AG10803 (cell line): ENCODE measurements around the gene ABCD1.

ENCODE experiments used
- DNase-seq: peaks from one replicate; pipeline ENCODE4 v3.0.0; 2010; ENCODE audit warnings: low read depth
- H3K4me3 ChIP-seq: 2 replicates; pipeline ENCODE4 v1.5.1; 2011; ENCODE audit warnings: mild to moderate bottlenecking, low read length, control low read depth
- CTCF ChIP-seq: conservative IDR thresholded peaks from 2 replicates; pipeline ENCODE4 v1.5.1; 2011; ENCODE audit warnings: mild to moderate bottlenecking, low read length, control low read depth, inconsistent platforms

ABCD1 gene

DNA sequence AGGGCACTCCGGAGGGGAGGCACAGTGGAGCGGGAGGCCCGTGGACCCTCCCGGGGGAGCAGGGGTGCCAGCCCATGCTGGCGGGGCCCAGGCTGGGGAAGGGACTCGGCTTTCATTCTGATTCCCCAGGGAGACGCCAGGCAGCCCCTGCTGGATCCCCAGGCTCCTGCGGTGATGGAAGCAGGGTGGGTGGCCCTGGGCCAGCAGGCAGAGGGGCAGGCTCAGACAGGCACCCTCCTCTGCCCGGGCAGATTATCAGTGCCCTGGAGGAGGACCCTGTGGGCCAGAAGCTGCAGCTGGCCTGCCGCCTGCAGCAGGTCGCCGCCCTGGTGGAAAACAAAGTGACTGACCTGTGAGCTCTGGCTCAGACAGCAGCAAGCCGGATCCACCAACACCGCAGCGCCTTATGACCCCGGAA lies 54.0 kb downstream of the ABCD1 start:
- DNase-seq: no peak
- no peak overlapping the region for H3K4me3 ChIP-seq
- TF ChIP-seq CTCF: 0 out of 2 replicates have a peak, but pooled peaks have one; percentile 4

GRCh38 chrX:153779891-153780677 lies 55.4 kb downstream of the ABCD1 start:
- DNase-seq: no peak

DNA sequence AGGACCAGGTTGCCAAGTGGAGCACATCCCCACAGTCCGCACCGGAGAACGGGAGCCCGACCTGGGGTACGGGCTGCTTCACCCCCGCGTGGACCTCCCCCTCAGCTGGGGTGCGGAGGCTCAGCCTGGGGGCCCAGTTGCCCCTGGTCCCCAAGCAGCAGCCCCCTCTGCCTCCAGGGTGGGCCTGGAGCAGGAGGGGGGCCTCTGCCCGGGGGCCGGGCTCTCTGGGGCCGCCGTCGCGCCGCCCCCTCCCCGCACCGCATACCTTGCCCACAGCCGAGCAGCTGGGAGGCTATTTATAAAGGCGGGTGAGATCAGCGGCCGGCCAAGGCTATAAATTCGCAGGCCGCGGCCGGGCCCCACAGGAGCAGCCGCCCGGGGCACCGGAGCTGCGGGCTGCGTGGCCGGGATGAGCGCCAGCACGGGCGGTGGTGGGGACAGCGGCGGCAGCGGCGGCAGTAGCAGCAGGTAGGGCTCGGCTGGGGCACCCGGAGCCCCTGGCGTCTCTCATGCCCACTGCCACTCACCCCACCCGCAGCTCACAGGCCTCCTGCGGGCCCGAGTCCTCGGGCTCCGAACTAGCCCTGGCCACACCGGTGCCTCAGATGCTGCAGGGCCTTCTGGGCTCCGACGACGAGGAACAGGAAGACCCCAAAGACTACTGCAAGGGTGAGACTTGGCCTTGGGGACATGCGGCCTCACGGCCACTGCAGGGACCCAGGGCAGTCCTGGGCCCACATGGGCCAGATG lies 56.2 kb downstream of the ABCD1 start, which contains the start of gene SRPK3:
Gene SRPK3, plus strand, starts transcription at position 364 of the 750 bp plus-strand sequence. Its CDS starts 46 bp downstream, at position 410.
- no peak within 1 kb of the TSS for H3K4me3 ChIP-seq
- DNase-seq: no peak
- no peak for TF ChIP-seq CTCF

More at GRCh38 chrX:153779891-153780677, 55.4 kb downstream of the ABCD1 start:
- TF ChIP-seq CTCF: no peak
- H3K4me3 ChIP-seq: no peak overlapping the region

DNA sequence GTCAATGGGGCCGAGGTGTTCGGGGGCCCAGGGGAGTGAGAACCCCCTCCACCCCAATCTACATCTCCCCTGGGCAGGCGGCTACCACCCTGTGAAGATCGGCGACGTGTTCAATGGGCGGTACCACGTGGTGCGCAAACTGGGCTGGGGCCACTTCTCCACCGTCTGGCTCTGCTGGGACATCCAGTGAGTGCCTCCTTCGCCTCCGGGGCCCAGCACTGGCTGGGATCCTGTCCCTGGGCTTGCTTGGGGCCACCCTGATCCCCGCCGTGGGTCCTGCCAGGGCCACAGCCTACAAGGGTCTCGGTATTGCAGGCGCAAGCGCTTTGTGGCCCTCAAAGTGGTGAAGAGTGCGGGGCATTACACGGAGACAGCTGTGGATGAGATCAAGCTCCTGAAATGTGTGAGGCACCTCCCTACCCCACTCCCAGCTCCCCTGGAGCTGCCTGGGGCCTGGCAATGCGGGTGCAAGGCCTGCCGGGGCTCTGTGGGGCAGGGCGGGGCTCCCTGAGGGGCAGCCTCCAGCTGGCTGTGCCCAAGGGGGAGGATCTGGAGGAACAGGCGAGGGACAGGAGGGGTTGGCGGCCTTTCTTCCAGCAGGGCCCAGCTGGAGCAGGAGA lies 56.9 kb downstream of the ABCD1 start:
- TF ChIP-seq CTCF: no peak

DNA sequence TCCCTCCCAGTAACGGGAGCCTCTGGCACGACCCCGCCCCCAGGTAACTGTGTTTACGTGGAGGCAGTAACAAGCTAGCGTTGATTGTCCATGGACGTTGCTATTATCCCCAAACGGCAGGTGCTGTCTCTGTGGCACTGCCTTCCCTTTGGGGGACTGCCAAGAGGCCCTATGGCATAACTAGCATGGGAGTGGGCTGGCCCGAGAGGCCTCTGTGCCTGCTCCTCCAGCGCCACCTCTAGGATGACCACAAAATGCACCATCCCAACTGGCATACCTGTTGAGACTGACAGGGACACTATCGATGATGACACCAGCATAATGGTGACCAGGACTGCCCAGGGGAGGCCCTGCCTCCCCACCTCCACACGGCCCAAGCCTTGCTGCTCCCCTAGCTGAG lies 57.7 kb downstream of the ABCD1 start:
- DNase-seq: no peak
- no peak for TF ChIP-seq CTCF
- no peak overlapping the region for H3K4me3 ChIP-seq

More for the DNA sequence above, 56.9 kb downstream of the ABCD1 start:
- no peak for DNase-seq
- H3K4me3 ChIP-seq: no peak overlapping the region

GRCh38 chrX:153782871-153783270 lies 58.2 kb downstream of the ABCD1 start:
- no peak for TF ChIP-seq CTCF
- H3K4me3 ChIP-seq: no peak overlapping the region
- no peak for DNase-seq
